OCI-LY1 (cell line): Measurements from ENCODE around the gene TESK2.

Source experiments
- EZH2 ChIP-seq: fragments of 200-600 bp; sonication (generic), shearing (Covaris generic); IDR thresholded peaks from 2 replicates; pipeline ENCODE4 v1.8.0; 2017; ENCODE audit warnings: borderline replicate concordance, mixed run types, mild to moderate bottlenecking, antibody characterized with exemption, low read length, moderate library complexity, mixed read lengths
- TF ChIP-seq, protein P1 (sequence below): fragments of 200-600 bp; sonication (generic), shearing (Covaris generic); IDR thresholded peaks from 2 replicates; pipeline ENCODE4 v1.5.1; 2017; ENCODE audit warnings: mild to moderate bottlenecking, antibody characterized with exemption, low read length, moderate library complexity, mixed read lengths

- TF ChIP-seq, protein P1, sequence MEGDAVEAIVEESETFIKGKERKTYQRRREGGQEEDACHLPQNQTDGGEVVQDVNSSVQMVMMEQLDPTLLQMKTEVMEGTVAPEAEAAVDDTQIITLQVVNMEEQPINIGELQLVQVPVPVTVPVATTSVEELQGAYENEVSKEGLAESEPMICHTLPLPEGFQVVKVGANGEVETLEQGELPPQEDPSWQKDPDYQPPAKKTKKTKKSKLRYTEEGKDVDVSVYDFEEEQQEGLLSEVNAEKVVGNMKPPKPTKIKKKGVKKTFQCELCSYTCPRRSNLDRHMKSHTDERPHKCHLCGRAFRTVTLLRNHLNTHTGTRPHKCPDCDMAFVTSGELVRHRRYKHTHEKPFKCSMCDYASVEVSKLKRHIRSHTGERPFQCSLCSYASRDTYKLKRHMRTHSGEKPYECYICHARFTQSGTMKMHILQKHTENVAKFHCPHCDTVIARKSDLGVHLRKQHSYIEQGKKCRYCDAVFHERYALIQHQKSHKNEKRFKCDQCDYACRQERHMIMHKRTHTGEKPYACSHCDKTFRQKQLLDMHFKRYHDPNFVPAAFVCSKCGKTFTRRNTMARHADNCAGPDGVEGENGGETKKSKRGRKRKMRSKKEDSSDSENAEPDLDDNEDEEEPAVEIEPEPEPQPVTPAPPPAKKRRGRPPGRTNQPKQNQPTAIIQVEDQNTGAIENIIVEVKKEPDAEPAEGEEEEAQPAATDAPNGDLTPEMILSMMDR, result no peak
- no peak for TF ChIP-seq EZH2
Observed at GRCh38 chr1:45405636-45406035, 85.3 kb downstream of the TESK2 start.
